ENCODE results near the gene ARHGEF38.
"Not testable (repeated sequence)": the region's sequence is repeated elsewhere in the genome, so short reads cannot be mapped to it uniquely, and the experiment has no call there.

The ARHGEF38 gene

DNA sequence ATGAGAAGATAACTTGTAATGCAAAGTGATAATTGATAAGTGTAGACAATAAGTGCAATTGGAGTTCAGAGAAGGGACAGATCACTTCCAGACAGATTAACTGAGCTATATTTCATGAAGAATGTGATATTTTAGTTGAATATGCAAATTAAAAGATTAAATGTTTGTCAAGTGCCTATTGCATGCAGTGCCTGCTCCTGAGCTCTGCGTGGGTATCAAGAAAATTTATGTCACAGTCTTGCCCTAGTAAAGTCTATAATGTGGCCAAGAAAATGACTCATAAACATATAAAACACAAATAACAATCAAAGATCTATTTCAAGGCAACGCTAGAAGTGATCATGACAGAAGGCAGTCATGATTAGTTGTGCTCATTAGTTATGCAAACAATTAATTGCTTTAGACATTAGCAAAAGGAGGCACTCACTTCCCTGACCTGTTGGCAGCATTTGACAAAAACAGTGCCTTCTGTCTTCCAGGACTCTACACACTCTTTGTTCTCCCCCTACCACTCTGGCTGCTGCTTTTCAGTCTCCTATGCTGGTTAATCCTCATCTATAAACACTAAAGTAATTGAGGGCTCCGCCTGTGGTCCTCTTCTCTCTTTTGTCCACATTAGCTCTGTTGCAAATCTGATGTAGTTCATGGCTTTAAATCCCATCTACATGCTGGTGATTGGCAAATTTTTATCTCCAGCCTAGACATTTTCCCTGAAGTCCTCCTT is 47.7 kb downstream of the ARHGEF38 start:
- TF ChIP-seq, protein P1, sequence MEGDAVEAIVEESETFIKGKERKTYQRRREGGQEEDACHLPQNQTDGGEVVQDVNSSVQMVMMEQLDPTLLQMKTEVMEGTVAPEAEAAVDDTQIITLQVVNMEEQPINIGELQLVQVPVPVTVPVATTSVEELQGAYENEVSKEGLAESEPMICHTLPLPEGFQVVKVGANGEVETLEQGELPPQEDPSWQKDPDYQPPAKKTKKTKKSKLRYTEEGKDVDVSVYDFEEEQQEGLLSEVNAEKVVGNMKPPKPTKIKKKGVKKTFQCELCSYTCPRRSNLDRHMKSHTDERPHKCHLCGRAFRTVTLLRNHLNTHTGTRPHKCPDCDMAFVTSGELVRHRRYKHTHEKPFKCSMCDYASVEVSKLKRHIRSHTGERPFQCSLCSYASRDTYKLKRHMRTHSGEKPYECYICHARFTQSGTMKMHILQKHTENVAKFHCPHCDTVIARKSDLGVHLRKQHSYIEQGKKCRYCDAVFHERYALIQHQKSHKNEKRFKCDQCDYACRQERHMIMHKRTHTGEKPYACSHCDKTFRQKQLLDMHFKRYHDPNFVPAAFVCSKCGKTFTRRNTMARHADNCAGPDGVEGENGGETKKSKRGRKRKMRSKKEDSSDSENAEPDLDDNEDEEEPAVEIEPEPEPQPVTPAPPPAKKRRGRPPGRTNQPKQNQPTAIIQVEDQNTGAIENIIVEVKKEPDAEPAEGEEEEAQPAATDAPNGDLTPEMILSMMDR (IDR thresholded peaks at IDR 0.05; ENCODE audit: borderline replicate concordance, control extremely low read depth, extremely low read depth, insufficient read depth, missing control alignments), result no peak
- in situ Hi-C loops (cut with MboI; ENCODE audit: low sequenced_read_pairs, unreplicated experiment), result no loop called here
- no peak for DNase-seq (ENCODE audit: low spot score)

DNA sequence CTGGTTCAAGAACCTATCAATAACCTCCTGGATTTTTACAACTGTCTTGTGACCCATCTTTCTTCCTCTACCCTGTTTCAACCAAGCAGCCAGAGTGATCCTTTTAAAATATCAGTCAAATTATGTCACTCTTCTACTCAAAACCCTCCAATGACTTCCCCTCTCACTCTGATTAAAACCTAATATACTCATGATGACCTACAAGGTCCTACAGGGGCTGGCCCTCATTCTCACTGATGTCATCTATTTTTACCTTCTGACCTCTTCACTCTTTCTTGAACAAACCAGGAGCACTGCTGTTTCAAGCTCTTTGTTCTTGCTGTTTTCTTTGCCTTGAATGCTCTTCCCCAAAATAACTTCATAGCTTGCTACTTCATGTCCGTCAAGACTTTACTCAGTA is 48.5 kb downstream of the ARHGEF38 start:
- in situ Hi-C loops (cut with MboI; ENCODE audit: low sequenced_read_pairs, unreplicated experiment), result no loop called here
- DNase-seq (ENCODE audit: low spot score), result no peak
- TF ChIP-seq, protein P1 (IDR thresholded peaks at IDR 0.05; ENCODE audit: borderline replicate concordance, control extremely low read depth, extremely low read depth, insufficient read depth, missing control alignments), result no peak

DNA sequence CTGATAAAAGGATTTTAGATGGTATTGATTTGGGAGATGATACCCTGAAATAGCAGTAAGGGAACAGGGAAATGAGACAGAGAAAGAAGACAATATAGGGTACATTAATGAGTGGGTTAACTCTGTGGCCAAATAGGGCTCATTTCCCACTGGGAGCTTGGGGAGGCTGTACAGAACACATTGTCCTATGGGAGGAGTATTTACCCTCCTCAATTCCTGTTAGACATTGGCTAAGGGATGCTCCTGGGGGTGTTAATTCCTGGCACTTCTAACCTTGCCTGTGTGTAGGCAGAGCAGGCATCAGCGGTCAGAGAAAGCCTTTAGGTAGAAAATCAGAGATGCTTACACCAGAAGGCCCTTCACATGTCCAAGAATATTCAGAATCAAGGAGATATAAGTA is 49.0 kb downstream of the ARHGEF38 start:
- TF ChIP-seq, protein P1 (IDR thresholded peaks at IDR 0.05; ENCODE audit: borderline replicate concordance, control extremely low read depth, extremely low read depth, insufficient read depth, missing control alignments), result no peak
- in situ Hi-C loops (cut with MboI; ENCODE audit: low sequenced_read_pairs, unreplicated experiment), result no loop called here
- DNase-seq (ENCODE audit: low spot score), result no peak

DNA sequence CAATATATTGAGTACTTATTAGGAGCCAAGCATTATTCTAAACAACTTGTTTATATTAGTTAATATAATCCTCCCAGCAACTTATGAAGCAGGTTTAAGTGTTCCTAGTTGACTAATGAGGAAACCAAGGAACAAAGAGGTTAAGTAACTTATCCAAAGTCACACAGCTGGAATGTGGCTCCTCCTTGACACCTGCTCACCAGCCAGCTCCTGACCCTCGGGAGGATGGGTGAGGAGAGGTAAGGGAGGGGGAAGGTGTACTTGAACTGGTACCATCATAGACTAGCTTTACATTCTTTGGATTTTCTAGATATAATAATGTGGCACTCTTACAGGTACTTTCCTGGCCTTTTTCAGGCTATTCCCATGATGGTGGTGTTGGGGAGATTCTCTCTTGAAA is 50.7 kb downstream of the ARHGEF38 start:
- TF ChIP-seq, protein P1 (IDR thresholded peaks at IDR 0.05; ENCODE audit: borderline replicate concordance, control extremely low read depth, extremely low read depth, insufficient read depth, missing control alignments), result no peak
- DNase-seq (ENCODE audit: low spot score), result no peak
- in situ Hi-C loops (cut with MboI; ENCODE audit: low sequenced_read_pairs, unreplicated experiment), result no loop called here

DNA sequence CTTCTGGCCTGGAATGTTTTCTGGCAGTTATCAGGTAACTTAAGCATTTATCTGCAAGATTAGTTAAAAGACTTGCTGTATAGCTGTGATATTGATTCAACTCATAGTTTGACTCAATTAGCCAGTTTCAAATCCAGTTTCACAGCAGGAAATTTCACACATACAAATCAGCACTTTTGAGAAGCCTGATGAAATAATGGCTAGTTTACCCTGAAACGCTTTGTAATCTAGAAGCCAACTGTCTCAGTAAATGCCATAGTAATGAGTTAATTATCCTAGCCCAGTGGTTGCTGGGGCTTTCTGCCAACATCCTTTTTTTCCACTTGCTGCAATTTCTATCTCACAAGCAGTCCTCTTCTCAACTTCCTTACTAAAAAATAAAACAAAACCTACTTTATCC is 53.1 kb downstream of the ARHGEF38 start:
- in situ Hi-C loops (cut with MboI; ENCODE audit: low sequenced_read_pairs, unreplicated experiment), result no loop called here
- no peak for DNase-seq (ENCODE audit: low spot score)
- TF ChIP-seq, protein P1 (IDR thresholded peaks at IDR 0.05; ENCODE audit: borderline replicate concordance, control extremely low read depth, extremely low read depth, insufficient read depth, missing control alignments), result no peak

DNA sequence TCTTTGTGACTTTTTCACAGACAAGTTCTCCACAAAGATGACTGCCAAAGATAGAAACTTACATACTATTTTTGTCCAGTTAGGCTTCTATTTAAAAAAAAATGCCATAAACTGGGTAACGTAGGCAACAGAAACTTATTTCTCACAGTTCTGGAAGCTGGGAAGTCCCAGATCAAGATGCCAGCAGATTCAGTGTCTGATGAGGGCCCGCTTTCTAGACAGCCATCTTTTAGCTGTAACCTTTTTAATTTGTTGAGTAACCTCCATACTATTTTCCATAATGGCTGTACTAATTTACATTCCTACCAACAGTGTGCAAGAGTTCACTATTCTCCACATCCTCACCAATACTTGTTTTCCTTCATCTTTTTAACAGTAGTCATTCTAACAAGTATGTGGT is 55.5 kb downstream of the ARHGEF38 start:
- in situ Hi-C loops (cut with MboI; ENCODE audit: low sequenced_read_pairs, unreplicated experiment), result no loop called here
- DNase-seq (ENCODE audit: low spot score), result no peak
- TF ChIP-seq, protein P1 (IDR thresholded peaks at IDR 0.05; ENCODE audit: borderline replicate concordance, control extremely low read depth, extremely low read depth, insufficient read depth, missing control alignments), result no peak

DNA sequence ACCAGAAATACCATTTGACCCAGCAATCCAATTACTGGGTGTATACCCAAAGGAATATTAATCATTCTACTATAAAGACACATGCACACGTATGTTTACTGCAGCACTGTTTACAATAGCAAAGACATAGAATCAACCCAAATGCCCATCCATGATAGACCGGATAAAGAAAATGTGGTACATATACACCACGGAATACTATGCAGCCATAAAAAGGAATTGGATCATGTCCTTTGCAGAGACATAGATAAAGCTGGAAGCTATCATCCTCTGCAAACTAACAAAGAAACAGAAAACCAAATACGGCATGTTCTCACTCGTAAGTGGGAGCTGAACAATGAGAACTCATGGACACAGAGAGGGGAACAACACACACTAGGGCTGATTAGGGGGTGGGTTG is 57.4 kb downstream of the ARHGEF38 start:
- in situ Hi-C loops (cut with MboI; ENCODE audit: low sequenced_read_pairs, unreplicated experiment); DNase-seq (ENCODE audit: low spot score): not testable (repeated sequence)
